H1 (cell line): ENCODE measurements around the gene RBM20. TPM values are rescaled to one million over a fixed set of nuclear protein-coding genes. Genes with fewer than 3 reads are reported as not detected.

ENCODE experiments used
- ATF2 ChIP-seq: IDR thresholded peaks from 2 replicates; pipeline ENCODE4 v1.6.1; 2012; ENCODE audit warnings: low read length, inconsistent platforms
- BACH1 ChIP-seq: IDR thresholded peaks from 2 replicates; pipeline ENCODE4 v1.6.1; 2012; ENCODE audit warnings: low read length, improper control_type of control experiment
- CEBPB ChIP-seq: IDR thresholded peaks from 2 replicates; pipeline ENCODE4 v1.6.1; 2012; ENCODE audit warnings: low read depth, low read length
- CHD2 ChIP-seq: IDR thresholded peaks from 2 replicates; pipeline ENCODE4 v1.6.1; 2012; ENCODE audit warnings: low read length, improper control_type of control experiment
- E2F6 ChIP-seq: IDR thresholded peaks from 2 replicates; pipeline ENCODE4 v1.6.1; 2012; ENCODE audit warnings: inconsistent platforms
- POLR2AphosphoS5 ChIP-seq: IDR thresholded peaks from 2 replicates; pipeline ENCODE4 v1.6.1; 2011; ENCODE audit warnings: low read depth, low read length
- RBBP5 ChIP-seq: IDR thresholded peaks from 2 replicates; pipeline ENCODE4 v1.7.1; 2012; ENCODE audit warnings: low read depth, mild to moderate bottlenecking, inconsistent platforms, low read length, moderate library complexity, borderline replicate concordance
- RNF2 ChIP-seq: fragments of 200-900, 300-1000 bp; sonication (generic); IDR thresholded peaks from 2 replicates; pipeline ENCODE4 v1.7.1; 2016; ENCODE audit warnings: borderline replicate concordance, low read depth, mild to moderate bottlenecking, antibody characterized with exemption, low read length; ENCODE audit not compliant: poor library complexity, severe bottlenecking; ENCODE audit errors: missing control alignments
- SP1 ChIP-seq: IDR thresholded peaks from 2 replicates; pipeline ENCODE4 v1.6.1; 2011; ENCODE audit warnings: low read depth, low read length
- TAF1 ChIP-seq: IDR thresholded peaks from 2 replicates; pipeline ENCODE4 v1.6.1; 2011; ENCODE audit warnings: mild to moderate bottlenecking, low read depth, low read length
- TBP ChIP-seq: IDR thresholded peaks from 2 replicates; pipeline ENCODE4 v1.6.1; 2011; ENCODE audit warnings: low read depth, low read length, improper control_type of control experiment
- USF2 ChIP-seq: IDR thresholded peaks from 2 replicates; pipeline ENCODE4 v1.6.1; 2011; ENCODE audit warnings: low read length, improper control_type of control experiment
- polyA plus RNA-seq, 7 experiments: library from polyadenylated mRNA; depleted of rRNA in 3 of 7; stranded (reverse) in 5 of 7; unstranded in 2 of 7; fragments of >200 nt in 5 of 7; fragments of 200-250 nt in 2 of 7; gene quantifications; 1 replicate in 5 of 7; 2 replicates in 1 of 7; 4 replicates in 1 of 7; pipeline versions ENCODE4 v1.2.1 to v1.2.3, GENCODE V29; 2011 to 2013; ENCODE audit warnings: missing spikeins in 2 of 7, mixed read lengths in 2 of 7
- total RNA-seq: library from RNA; stranded (reverse); fragmentation: NEBNext Ultra II Directional; extraction: Animal tissue kit (Norgen Biotek cat#: 25700); gene quantifications from 2 replicates; pipeline ENCODE4 v1.2.1, GENCODE V29; 2021

Gene RBM20
- total and polyA plus RNA-seq, 2 of the 8 experiments (the other 6 are each of a cell fraction or from before 2014, with no cell fraction given) = 0.05 to 0.63 TPM

- TF ChIP-seq USF2 (peak; percentile 26; the same call in 1 of the 2 replicates), CEBPB (no peak), BACH1 (no peak), POLR2AphosphoS5 (peak; percentile 41), CHD2 (peak; percentile 68; the same call in 1 of the 2 replicates), RBBP5 (peak; percentile 75; the same call in 1 of the 2 replicates), E2F6 (peak; percentile 93), SP1 (peak; percentile 73), RNF2 (no peak), TBP (peak; percentile 75), ATF2 (no peak), TAF1 (peak; percentile 85)
These were observed 227.4 kb downstream of the RBM20 start, which contains the start of gene PDCD4 (continued) for GRCh38 chr10:110871298-110872084.
